Neural cell (in vitro differentiated cells): ENCODE measurements around the gene INPP4B.

ENCODE experiments used
- EP300 ChIP-seq: fragments of 450-650 bp; conservative IDR thresholded peaks from 2 replicates; pipeline ENCODE4 v1.6.1; 2014; ENCODE audit warnings: antibody characterized with exemption, mild to moderate bottlenecking, moderate library complexity; ENCODE audit not compliant: poor library complexity, severe bottlenecking
- EZH2 ChIP-seq: fragments of 200-600, 300-800 bp; shearing (Covaris generic), sonication (generic); IDR thresholded peaks from 2 replicates; pipeline ENCODE4 v1.6.1; 2014; ENCODE audit warnings: antibody characterized with exemption, low read length, borderline replicate concordance, mild to moderate bottlenecking; ENCODE audit not compliant: insufficient read depth, poor library complexity, severe bottlenecking
- MXI1 ChIP-seq: fragments of 450-650 bp; conservative IDR thresholded peaks from 2 replicates; pipeline ENCODE4 v1.6.1; 2014; ENCODE audit warnings: antibody characterized with exemption, mild to moderate bottlenecking; ENCODE audit not compliant: poor library complexity, severe bottlenecking
- POLR2AphosphoS5 ChIP-seq: IDR thresholded peaks from 2 replicates; pipeline ENCODE4 v1.6.1; 2012
- RAD21 ChIP-seq: fragments of 450-650 bp; conservative IDR thresholded peaks from 2 replicates; pipeline ENCODE4 v1.6.1; 2014; ENCODE audit warnings: antibody characterized with exemption, mild to moderate bottlenecking, moderate library complexity
- TAF1 ChIP-seq: IDR thresholded peaks from 2 replicates; pipeline ENCODE4 v1.6.1; 2012; ENCODE audit warnings: low read depth
- TF ChIP-seq, protein P1 (sequence below): fragments of 450-650 bp; IDR thresholded peaks from 2 replicates; pipeline ENCODE4 v1.5.1; 2014; ENCODE audit warnings: antibody characterized with exemption, mild to moderate bottlenecking, moderate library complexity; ENCODE audit not compliant: poor library complexity, severe bottlenecking
- TF ChIP-seq, protein P2 (sequence below): IDR thresholded peaks from 2 replicates; pipeline ENCODE4 v1.6.1; 2012; ENCODE audit warnings: borderline replicate concordance

DNA sequence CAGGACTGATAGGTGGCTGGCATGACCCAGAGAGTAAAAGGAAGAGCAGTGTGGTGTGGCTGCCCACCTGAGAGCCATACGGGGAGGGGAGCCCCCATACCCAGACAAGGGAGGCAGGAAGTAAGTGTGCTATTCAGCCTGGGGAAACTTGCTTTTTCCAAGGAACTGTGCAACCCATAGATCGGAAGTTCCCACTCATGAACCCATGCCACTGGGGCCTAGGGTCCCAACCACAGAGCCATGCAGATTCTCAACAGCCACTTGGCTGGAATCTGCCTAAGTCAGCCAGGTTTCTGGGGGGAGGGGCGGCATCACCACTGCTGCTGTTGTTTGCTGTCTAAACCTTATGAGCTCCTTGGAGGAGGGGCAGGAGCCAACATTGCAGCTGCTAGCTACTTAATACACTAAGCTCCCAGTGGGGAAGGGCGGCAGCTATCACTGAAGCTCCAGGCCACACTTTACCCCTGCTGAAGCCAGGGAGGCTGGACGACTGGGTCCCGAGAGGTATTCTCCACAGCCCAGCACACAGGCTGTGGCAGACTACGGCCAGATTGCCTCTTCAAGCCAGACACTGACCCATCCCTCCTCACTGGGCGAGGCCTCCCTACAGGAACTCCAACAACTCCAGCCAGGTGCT, 410.4 kb downstream of the INPP4B start:
- TF ChIP-seq, protein P1, sequence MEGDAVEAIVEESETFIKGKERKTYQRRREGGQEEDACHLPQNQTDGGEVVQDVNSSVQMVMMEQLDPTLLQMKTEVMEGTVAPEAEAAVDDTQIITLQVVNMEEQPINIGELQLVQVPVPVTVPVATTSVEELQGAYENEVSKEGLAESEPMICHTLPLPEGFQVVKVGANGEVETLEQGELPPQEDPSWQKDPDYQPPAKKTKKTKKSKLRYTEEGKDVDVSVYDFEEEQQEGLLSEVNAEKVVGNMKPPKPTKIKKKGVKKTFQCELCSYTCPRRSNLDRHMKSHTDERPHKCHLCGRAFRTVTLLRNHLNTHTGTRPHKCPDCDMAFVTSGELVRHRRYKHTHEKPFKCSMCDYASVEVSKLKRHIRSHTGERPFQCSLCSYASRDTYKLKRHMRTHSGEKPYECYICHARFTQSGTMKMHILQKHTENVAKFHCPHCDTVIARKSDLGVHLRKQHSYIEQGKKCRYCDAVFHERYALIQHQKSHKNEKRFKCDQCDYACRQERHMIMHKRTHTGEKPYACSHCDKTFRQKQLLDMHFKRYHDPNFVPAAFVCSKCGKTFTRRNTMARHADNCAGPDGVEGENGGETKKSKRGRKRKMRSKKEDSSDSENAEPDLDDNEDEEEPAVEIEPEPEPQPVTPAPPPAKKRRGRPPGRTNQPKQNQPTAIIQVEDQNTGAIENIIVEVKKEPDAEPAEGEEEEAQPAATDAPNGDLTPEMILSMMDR, result no peak
- TF ChIP-seq POLR2AphosphoS5 (no peak), EZH2 (no peak), RAD21 (no peak), TAF1 (no peak), EP300 (no peak), MXI1 (no peak)
- TF ChIP-seq, protein P2, sequence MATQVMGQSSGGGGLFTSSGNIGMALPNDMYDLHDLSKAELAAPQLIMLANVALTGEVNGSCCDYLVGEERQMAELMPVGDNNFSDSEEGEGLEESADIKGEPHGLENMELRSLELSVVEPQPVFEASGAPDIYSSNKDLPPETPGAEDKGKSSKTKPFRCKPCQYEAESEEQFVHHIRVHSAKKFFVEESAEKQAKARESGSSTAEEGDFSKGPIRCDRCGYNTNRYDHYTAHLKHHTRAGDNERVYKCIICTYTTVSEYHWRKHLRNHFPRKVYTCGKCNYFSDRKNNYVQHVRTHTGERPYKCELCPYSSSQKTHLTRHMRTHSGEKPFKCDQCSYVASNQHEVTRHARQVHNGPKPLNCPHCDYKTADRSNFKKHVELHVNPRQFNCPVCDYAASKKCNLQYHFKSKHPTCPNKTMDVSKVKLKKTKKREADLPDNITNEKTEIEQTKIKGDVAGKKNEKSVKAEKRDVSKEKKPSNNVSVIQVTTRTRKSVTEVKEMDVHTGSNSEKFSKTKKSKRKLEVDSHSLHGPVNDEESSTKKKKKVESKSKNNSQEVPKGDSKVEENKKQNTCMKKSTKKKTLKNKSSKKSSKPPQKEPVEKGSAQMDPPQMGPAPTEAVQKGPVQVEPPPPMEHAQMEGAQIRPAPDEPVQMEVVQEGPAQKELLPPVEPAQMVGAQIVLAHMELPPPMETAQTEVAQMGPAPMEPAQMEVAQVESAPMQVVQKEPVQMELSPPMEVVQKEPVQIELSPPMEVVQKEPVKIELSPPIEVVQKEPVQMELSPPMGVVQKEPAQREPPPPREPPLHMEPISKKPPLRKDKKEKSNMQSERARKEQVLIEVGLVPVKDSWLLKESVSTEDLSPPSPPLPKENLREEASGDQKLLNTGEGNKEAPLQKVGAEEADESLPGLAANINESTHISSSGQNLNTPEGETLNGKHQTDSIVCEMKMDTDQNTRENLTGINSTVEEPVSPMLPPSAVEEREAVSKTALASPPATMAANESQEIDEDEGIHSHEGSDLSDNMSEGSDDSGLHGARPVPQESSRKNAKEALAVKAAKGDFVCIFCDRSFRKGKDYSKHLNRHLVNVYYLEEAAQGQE, result no peak
